T-helper 1 cell (primary cell): ENCODE results near the gene SPINK13.
"Not testable (repeated sequence)": the region's sequence is repeated elsewhere in the genome, so short reads cannot be mapped to it uniquely, and the experiment has no call there.

Experiments
- DNase-seq, 5 donors: peaks; one replicate each; pipeline ENCODE4 v3.0.0-alpha.2; 2012 to 2020
- total RNA-seq, 4 donors: gene quantifications; one replicate each; lab custom pipeline; 2026; lab: John Stamatoyannopoulos, UW

SPINK13 gene
- total RNA-seq = 0 reads per million in 4 donors

GRCh38 chr5:148268566-148268965, at the start of gene SPINK13:
TSS of gene SPINK13 (plus strand) at chr5:148268794. CDS start at chr5:148270073, 1,279 bp downstream.
- no peak for DNase-seq

GRCh38 chr5:148221508-148221907, 47.1 kb upstream of the SPINK13 start:
- DNase-seq = no peak

- DNase-seq = no peak
These were observed 44.4 kb upstream of the SPINK13 start for GRCh38 chr5:148224117-148224742.

GRCh38 chr5:148228392-148228984, 40.1 kb upstream of the SPINK13 start:
- no peak for DNase-seq

- no peak for DNase-seq
These were observed 38.8 kb upstream of the SPINK13 start for GRCh38 chr5:148229840-148230239.

GRCh38 chr5:148230240-148230639, 38.4 kb upstream of the SPINK13 start:
- DNase-seq = no peak

- DNase-seq = no peak
These were observed 30.7 kb upstream of the SPINK13 start for GRCh38 chr5:148237785-148238417.

GRCh38 chr5:148238418-148238794, 30.2 kb upstream of the SPINK13 start, which contains the start of gene MARCOL:
TSS of gene MARCOL (plus strand) at chr5:148238525. CDS start at chr5:148238598, 73 bp downstream.
- no peak for DNase-seq

- DNase-seq = no peak
These were observed 19.7 kb upstream of the SPINK13 start for GRCh38 chr5:148248894-148249293.

GRCh38 chr5:148255456-148255855, 13.1 kb upstream of the SPINK13 start:
- no peak for DNase-seq

GRCh38 chr5:148259288-148259687, 9.3 kb upstream of the SPINK13 start:
- no peak for DNase-seq

GRCh38 chr5:148261221-148261620, 7.4 kb upstream of the SPINK13 start:
- DNase-seq = no peak

GRCh38 chr5:148267962-148268361, 632 bp upstream of the SPINK13 start:
- DNase-seq = no peak

- not testable (repeated sequence) for DNase-seq
These were observed 6.5 kb downstream of the SPINK13 start for GRCh38 chr5:148275129-148275528.

- not testable (repeated sequence) for DNase-seq
These were observed 12.3 kb downstream of the SPINK13 start for GRCh38 chr5:148280893-148281292.

- not testable (repeated sequence) for DNase-seq
These were observed 12.7 kb downstream of the SPINK13 start for GRCh38 chr5:148281336-148281735.

GRCh38 chr5:148290271-148291195, 21.9 kb downstream of the SPINK13 start:
- DNase-seq = no peak

GRCh38 chr5:148297731-148298130, 29.1 kb downstream of the SPINK13 start:
- no peak for DNase-seq

- no peak for DNase-seq
These were observed 37.9 kb downstream of the SPINK13 start for GRCh38 chr5:148306446-148306845.

GRCh38 chr5:148309019-148309418, 40.4 kb downstream of the SPINK13 start:
- no peak for DNase-seq

GRCh38 chr5:148309746-148310145, 41.2 kb downstream of the SPINK13 start:
- DNase-seq = no peak

- DNase-seq = no peak
These were observed 42.9 kb downstream of the SPINK13 start for GRCh38 chr5:148311484-148311883.

GRCh38 chr5:148312153-148312552, 43.6 kb downstream of the SPINK13 start, which contains the start of gene SPINK7:
TSS of gene SPINK7 (plus strand) at chr5:148312423. CDS start at chr5:148312484, 61 bp downstream.
- DNase-seq = no peak
